ENCODE results near the gene HDAC10. TPM values are rescaled to one million over a fixed set of nuclear protein-coding genes. Genes with fewer than 3 reads are reported as not detected.

HDAC10 gene
- total RNA-seq, 1 experiment from 2014 or later: 52.9 TPM

GRCh38 chr22:50227579-50228215, 23.4 kb downstream of the HDAC10 start:
- no TSS peak for BruUV-seq (replicated peaks)
- CTCF ChIA-PET: interaction anchor here (0.5 kb wide), 1 partner anchor 66 kb away, joined by 3 read pairs; no protein-coding TSS in a partner anchor
- Mint-ChIP-seq H3K27ac (ENCODE audit: unreplicated experiment) (no peak overlapping the region), H3K4me1 (ENCODE audit: low read depth, unreplicated experiment) (no peaks in the 10 kb centered on the region), H3K36me3 (ENCODE audit: insufficient read depth, unreplicated experiment) (peaks cover 57% of the 10 kb centered on the region), H3K27me3 (ENCODE audit: unreplicated experiment) (no peaks in the 10 kb centered on the region), H3K4me3 (ENCODE audit: low read depth, unreplicated experiment) (no peak overlapping the region), H3K9me3 (ENCODE audit: low read depth, unreplicated experiment) (no peaks in the 10 kb centered on the region)
- DNase-seq: no peak
- intact Hi-C loops (cut with micrococcal nuclease; ENCODE audit: unreplicated experiment): no loop called here
- TF ChIP-seq CTCF (IDR thresholded peaks at IDR 0.05; ENCODE audit: unreplicated experiment): no peak

GRCh38 chr22:50226875-50227165, 24.2 kb downstream of the HDAC10 start:
- H3K27ac Mint-ChIP-seq (ENCODE audit: unreplicated experiment): no peak overlapping the region
- no peaks in the 10 kb centered on the region for H3K4me1 Mint-ChIP-seq (ENCODE audit: low read depth, unreplicated experiment)
- no peak overlapping the region for H3K4me3 Mint-ChIP-seq (ENCODE audit: low read depth, unreplicated experiment)
- DNase-seq: no peak
- no peaks in the 10 kb centered on the region for H3K27me3 Mint-ChIP-seq (ENCODE audit: unreplicated experiment)
- H3K36me3 Mint-ChIP-seq (ENCODE audit: insufficient read depth, unreplicated experiment): peaks cover 57% of the 10 kb centered on the region
- intact Hi-C loops (cut with micrococcal nuclease; ENCODE audit: unreplicated experiment): no loop called here
- no peak for TF ChIP-seq CTCF (IDR thresholded peaks at IDR 0.05; ENCODE audit: unreplicated experiment)
- no peaks in the 10 kb centered on the region for H3K9me3 Mint-ChIP-seq (ENCODE audit: low read depth, unreplicated experiment)
- BruUV-seq (replicated peaks): no TSS peak
- CTCF ChIA-PET: interaction anchor here (0.5 kb wide), 1 partner anchor 67 kb away, joined by 3 read pairs; no protein-coding TSS in a partner anchor

DNA sequence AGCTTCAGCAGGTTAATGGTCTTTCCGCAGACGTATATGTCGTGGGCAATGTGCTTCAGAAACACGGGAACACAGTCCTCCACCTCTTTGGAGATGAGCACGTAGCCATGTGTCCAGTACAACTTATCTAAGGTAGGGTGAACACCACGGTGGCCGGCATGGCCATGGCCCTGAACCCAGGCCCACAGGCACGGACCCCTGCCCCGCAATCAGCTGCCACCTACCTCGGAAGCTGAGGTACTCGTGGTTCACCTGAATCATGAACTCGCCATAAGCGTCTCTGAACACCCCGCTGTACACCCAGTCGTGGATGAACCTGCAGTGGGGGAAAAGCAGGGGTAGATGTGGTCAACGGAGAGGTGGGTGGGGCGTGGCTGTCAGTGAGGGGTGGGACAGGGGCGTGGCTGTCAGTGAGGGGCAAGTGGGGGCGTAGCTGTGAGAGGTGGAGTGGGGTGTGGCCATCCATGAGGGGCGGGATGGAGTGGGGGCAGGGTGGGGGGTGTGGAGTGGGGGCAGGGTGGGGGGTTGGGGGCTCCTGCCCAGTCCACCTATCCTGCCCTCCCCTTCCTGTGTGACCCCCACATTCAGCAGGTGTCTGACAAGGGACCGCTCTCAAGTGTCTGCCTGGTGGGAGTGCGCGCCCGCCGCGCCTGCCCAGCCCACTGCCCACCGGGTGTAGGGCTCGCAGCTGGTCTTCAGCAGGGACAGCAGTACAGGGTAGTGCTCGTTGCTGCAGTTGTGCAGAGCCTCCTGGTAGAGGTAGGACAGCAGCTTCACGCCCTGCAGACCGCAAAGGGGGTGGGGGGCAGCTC, 24.8 kb downstream of the HDAC10 start:
- CTCF ChIA-PET: no interaction called here
- H3K36me3 Mint-ChIP-seq (ENCODE audit: insufficient read depth, unreplicated experiment): peaks cover 53% of the 10 kb centered on the region

More for the DNA sequence above, 24.8 kb downstream of the HDAC10 start:
- BruUV-seq (replicated peaks): no TSS peak
- H3K4me3 Mint-ChIP-seq (ENCODE audit: low read depth, unreplicated experiment): no peak overlapping the region
- no peaks in the 10 kb centered on the region for H3K4me1 Mint-ChIP-seq (ENCODE audit: low read depth, unreplicated experiment)
- no peak overlapping the region for H3K27ac Mint-ChIP-seq (ENCODE audit: unreplicated experiment)
- H3K27me3 Mint-ChIP-seq (ENCODE audit: unreplicated experiment): no peaks in the 10 kb centered on the region
- DNase-seq: no peak
- TF ChIP-seq CTCF (IDR thresholded peaks at IDR 0.05; ENCODE audit: unreplicated experiment): no peak
- intact Hi-C loops (cut with micrococcal nuclease; ENCODE audit: unreplicated experiment): no loop called here
- H3K9me3 Mint-ChIP-seq (ENCODE audit: low read depth, unreplicated experiment): no peaks in the 10 kb centered on the region
